Liver (tissue), 9 donors: ENCODE data around the gene EXOSC6. TPM values are rescaled to one million over a fixed set of nuclear protein-coding genes. Genes with fewer than 3 reads are reported as not detected.

Experiments
- DNase-seq: peaks from one replicate; pipeline ENCODE4 v3.0.0-alpha.2; 2017; ENCODE audit warnings: low spot score
- H3K27ac ChIP-seq, 2 donors: one replicate each; pipeline ENCODE4 v1.7.0; 2013; ENCODE audit warnings: inconsistent platforms in 2 of 2, low read length in 2 of 2, control low read depth in 1 of 2, low read depth in 1 of 2, mild to moderate bottlenecking in 1 of 2
- H3K27me3 ChIP-seq, 4 donors: one replicate each; pipeline versions ENCODE4 v1.6.1 to v1.7.0; 2013; ENCODE audit warnings: low read length in 3 of 4, inconsistent platforms in 1 of 4, mild to moderate bottlenecking in 1 of 4, moderate library complexity in 1 of 4; ENCODE audit not compliant: control insufficient read depth in 4 of 4, insufficient read depth in 4 of 4
- H3K36me3 ChIP-seq, 4 donors: one replicate each; pipeline versions ENCODE4 v1.6.1 to v1.7.0; 2013; ENCODE audit warnings: low read length in 3 of 4, mild to moderate bottlenecking in 3 of 4, low read depth in 1 of 4, moderate library complexity in 1 of 4; ENCODE audit not compliant: control insufficient read depth in 4 of 4, insufficient read depth in 3 of 4
- H3K4me1 ChIP-seq, 4 donors: one replicate each; pipeline versions ENCODE4 v1.6.1 to v1.7.0; 2013; ENCODE audit warnings: low read length in 3 of 4, mild to moderate bottlenecking in 3 of 4, moderate library complexity in 1 of 4; ENCODE audit not compliant: control insufficient read depth in 4 of 4, insufficient read depth in 4 of 4
- H3K4me3 ChIP-seq, 3 donors: one replicate each; pipeline versions ENCODE4 v1.6.1 to v1.7.0; 2013; ENCODE audit warnings: low read length in 3 of 3, control low read depth in 1 of 3, low read depth in 1 of 3, mild to moderate bottlenecking in 1 of 3
- H3K9ac ChIP-seq, 2 donors: one replicate each; pipeline ENCODE4 v1.7.0; 2013; ENCODE audit warnings: low read length in 2 of 2, mild to moderate bottlenecking in 2 of 2, moderate library complexity in 2 of 2, control low read depth in 1 of 2, low read depth in 1 of 2
- H3K9me3 ChIP-seq, 4 donors: one replicate each; pipeline versions ENCODE4 v1.6.1 to v1.7.0; 2013; ENCODE audit warnings: low read length in 3 of 4; ENCODE audit not compliant: control insufficient read depth in 4 of 4
- EGR1 ChIP-seq, 2 donors: IDR thresholded peaks; 2 replicates each; pipeline ENCODE4 v1.6.1; 2016 to 2018; ENCODE audit warnings: antibody characterized with exemption in 2 of 2, low read depth in 2 of 2
- FOXA1 ChIP-seq: IDR thresholded peaks from 2 replicates; pipeline ENCODE4 v1.6.1; 2016; ENCODE audit warnings: antibody characterized with exemption
- FOXA2 ChIP-seq: IDR thresholded peaks from 2 replicates; pipeline ENCODE4 v1.6.1; 2016; ENCODE audit warnings: antibody characterized with exemption
- GABPA ChIP-seq, 2 donors: IDR thresholded peaks in 1 of 2; conservative IDR thresholded peaks in 1 of 2; 2 replicates each; pipeline ENCODE4 v1.6.1; 2016; ENCODE audit warnings: antibody characterized with exemption in 2 of 2, mild to moderate bottlenecking in 1 of 2, moderate library complexity in 1 of 2
- HNF4A ChIP-seq, 2 donors: conservative IDR thresholded peaks; 2 replicates each; pipeline ENCODE4 v1.6.1; 2016; ENCODE audit warnings: antibody characterized with exemption in 2 of 2, mild to moderate bottlenecking in 2 of 2
- HNF4G ChIP-seq: IDR thresholded peaks from 2 replicates; pipeline ENCODE4 v1.6.1; 2016; ENCODE audit warnings: antibody characterized with exemption
- JUND ChIP-seq, 2 donors: IDR thresholded peaks; 2 replicates each; pipeline ENCODE4 v1.6.1; 2016; ENCODE audit warnings: antibody characterized with exemption in 2 of 2
- NR2F2 ChIP-seq: IDR thresholded peaks from 2 replicates; pipeline ENCODE4 v1.6.1; 2016; ENCODE audit warnings: antibody characterized with exemption
- RAD21 ChIP-seq, 2 donors: IDR thresholded peaks; 2 replicates each; pipeline ENCODE4 v1.6.1; 2016; ENCODE audit warnings: antibody characterized with exemption in 2 of 2, mild to moderate bottlenecking in 2 of 2
- RXRA ChIP-seq, 2 donors: IDR thresholded peaks; 2 replicates each; pipeline ENCODE4 v1.6.1; 2017 to 2018; ENCODE audit warnings: antibody characterized with exemption in 2 of 2, mild to moderate bottlenecking in 1 of 2
- SP1 ChIP-seq: IDR thresholded peaks from 2 replicates; pipeline ENCODE4 v1.6.1; 2018; ENCODE audit warnings: antibody characterized with exemption, mild to moderate bottlenecking
- YY1 ChIP-seq: IDR thresholded peaks from 2 replicates; pipeline ENCODE4 v1.6.1; 2016; ENCODE audit warnings: antibody characterized with exemption, mild to moderate bottlenecking
- WGBS: extraction: QIAGEN DNeasy Blood & Tissue Kit; methylation state at CpG from one replicate; pipeline ENCODE4 v1.1.7; 2013; 5-methylcytosine and 5-hydroxymethylcytosine counted together
- polyA plus RNA-seq, 2 donors: library from polyadenylated mRNA; stranded (reverse) in 1 of 2; unstranded in 1 of 2; fragments of 200-250 nt in 1 of 2; fragments of >200 nt in 1 of 2; fragmentation: Nextera tagmentation in 1 of 2; extraction: Ambion mirVana in 1 of 2; gene quantifications; one replicate each; pipeline versions ENCODE4 v1.2.1 to v1.2.3, GENCODE V29; 2013 to 2015
- total RNA-seq, 2 donors: library from RNA; depleted of rRNA; stranded (reverse); fragments of >200 nt; gene quantifications; one replicate each; pipeline ENCODE4 v1.2.3, GENCODE V29; 2014
- TF ChIP-seq, protein P1 (sequence below): IDR thresholded peaks from 2 replicates; pipeline ENCODE4 v1.6.1; 2016; ENCODE audit warnings: antibody characterized with exemption
- TF ChIP-seq, protein P2 (sequence below): fragments of 150-350 bp; IDR thresholded peaks from 2 replicates; pipeline ENCODE4 v1.5.1; 2017; ENCODE audit warnings: improper control_type of control experiment, low read depth, low read length; ENCODE audit not compliant: missing input control
- TF ChIP-seq, protein P3 (sequence below): IDR thresholded peaks from 2 replicates; pipeline ENCODE4 v1.6.1; 2016; ENCODE audit warnings: antibody characterized with exemption
- TF ChIP-seq, protein P4 (sequence below): IDR thresholded peaks from 2 replicates; pipeline ENCODE4 v1.6.1; 2016; ENCODE audit warnings: antibody characterized with exemption, mild to moderate bottlenecking
- TF ChIP-seq, protein P5 (sequence below): IDR thresholded peaks from 2 replicates; pipeline ENCODE4 v1.6.1; 2016; ENCODE audit warnings: antibody characterized with exemption
- donor health status: healthy.
- donor health status: healthy.
- donor health status: healthy.
- donor health status: healthy.
- donor health status: healthy.

The EXOSC6 gene
- total RNA-seq, result 10 to 100 TPM; 13.1 to 16.4 TPM
- 1 to 10 TPM; 3.7 to 4.9 TPM for polyA plus RNA-seq

DNA sequence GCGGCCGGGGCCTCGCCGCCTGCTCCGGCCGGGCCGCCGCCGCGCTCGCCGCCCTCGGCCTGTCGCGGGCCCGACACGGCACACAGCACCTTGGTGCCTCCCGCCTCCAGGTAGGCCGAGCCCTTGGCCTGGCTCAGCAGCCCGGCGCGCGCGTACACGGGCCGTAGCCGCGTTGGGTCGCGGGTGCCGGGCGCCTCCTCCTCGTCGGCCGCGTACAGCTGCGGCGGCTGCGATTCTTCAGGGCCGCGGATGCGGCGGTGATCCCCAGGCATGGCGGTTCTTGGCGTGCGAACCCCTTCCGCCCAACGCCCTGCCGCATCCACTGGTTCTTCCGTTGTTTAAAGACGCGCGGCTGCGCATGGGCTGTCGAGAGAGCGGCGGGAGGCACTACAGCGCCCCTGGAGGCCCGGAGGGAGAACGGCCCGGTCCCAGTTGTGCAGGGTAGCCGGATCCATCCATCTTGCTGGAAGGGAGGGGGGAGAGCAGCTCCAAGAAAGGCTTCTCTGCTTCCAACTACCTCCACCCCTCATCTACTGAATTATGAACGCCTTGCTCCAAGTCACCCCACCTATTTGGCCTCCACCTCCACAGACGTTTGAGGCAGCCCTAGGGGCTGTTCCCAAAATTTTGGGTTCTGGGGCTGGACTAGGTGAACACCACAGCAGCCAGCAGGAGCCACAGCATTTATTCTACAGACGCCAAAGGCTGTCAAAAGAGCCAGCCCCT lies at the start of gene EXOSC6:
Gene EXOSC6, minus strand, starts transcription at position 312 of the 726 bp plus-strand sequence. Its CDS starts 40 bp downstream, at position 272.
- Histone ChIP-seq H3K27me3 (no peaks in the 10 kb centered on the region), H3K4me3 (peak within 1 kb of the TSS; percentile 49 to 97 (median 84)), H3K36me3 (peaks cover 26 to 44% (median 30%) of the 10 kb centered on the region in 4 donors), H3K27ac (peak within 1 kb of the TSS; percentile 78 to 88), H3K4me1 (peaks cover 6 to 16% (median 13%) of the 10 kb centered on the region in 4 donors), H3K9me3 (no peaks in the 10 kb centered on the region), H3K9ac (peak within 1 kb of the TSS; percentile 66 to 71)
- WGBS, result 2% methylated on average over 65 of the region's 65 CpGs
- peak; percentile 93 for DNase-seq
- TF ChIP-seq, protein P1, sequence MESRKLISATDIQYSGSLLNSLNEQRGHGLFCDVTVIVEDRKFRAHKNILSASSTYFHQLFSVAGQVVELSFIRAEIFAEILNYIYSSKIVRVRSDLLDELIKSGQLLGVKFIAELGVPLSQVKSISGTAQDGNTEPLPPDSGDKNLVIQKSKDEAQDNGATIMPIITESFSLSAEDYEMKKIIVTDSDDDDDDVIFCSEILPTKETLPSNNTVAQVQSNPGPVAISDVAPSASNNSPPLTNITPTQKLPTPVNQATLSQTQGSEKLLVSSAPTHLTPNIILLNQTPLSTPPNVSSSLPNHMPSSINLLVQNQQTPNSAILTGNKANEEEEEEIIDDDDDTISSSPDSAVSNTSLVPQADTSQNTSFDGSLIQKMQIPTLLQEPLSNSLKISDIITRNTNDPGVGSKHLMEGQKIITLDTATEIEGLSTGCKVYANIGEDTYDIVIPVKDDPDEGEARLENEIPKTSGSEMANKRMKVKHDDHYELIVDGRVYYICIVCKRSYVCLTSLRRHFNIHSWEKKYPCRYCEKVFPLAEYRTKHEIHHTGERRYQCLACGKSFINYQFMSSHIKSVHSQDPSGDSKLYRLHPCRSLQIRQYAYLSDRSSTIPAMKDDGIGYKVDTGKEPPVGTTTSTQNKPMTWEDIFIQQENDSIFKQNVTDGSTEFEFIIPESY, result peak; percentile 59
- TF ChIP-seq, protein P2, sequence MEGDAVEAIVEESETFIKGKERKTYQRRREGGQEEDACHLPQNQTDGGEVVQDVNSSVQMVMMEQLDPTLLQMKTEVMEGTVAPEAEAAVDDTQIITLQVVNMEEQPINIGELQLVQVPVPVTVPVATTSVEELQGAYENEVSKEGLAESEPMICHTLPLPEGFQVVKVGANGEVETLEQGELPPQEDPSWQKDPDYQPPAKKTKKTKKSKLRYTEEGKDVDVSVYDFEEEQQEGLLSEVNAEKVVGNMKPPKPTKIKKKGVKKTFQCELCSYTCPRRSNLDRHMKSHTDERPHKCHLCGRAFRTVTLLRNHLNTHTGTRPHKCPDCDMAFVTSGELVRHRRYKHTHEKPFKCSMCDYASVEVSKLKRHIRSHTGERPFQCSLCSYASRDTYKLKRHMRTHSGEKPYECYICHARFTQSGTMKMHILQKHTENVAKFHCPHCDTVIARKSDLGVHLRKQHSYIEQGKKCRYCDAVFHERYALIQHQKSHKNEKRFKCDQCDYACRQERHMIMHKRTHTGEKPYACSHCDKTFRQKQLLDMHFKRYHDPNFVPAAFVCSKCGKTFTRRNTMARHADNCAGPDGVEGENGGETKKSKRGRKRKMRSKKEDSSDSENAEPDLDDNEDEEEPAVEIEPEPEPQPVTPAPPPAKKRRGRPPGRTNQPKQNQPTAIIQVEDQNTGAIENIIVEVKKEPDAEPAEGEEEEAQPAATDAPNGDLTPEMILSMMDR, result peak; percentile 96
- TF ChIP-seq, protein P3, sequence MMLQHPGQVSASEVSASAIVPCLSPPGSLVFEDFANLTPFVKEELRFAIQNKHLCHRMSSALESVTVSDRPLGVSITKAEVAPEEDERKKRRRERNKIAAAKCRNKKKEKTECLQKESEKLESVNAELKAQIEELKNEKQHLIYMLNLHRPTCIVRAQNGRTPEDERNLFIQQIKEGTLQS, result no peak
- TF ChIP-seq FOXA2 (no peak), SP1 (peak; percentile 34), RAD21 (IDR thresholded peaks at IDR 0.05) (peak; percentile 59 to 72), GABPA (IDR thresholded peaks at IDR 0.05 in 1 of 2, conservative IDR thresholded peaks at IDR 0.05 in 1 of 2) (peak in 1 of 2 donors; percentile 87), HNF4A (conservative IDR thresholded peaks at IDR 0.05) (peak in 1 of 2 donors; percentile 3), FOXA1 (no peak), YY1 (peak; percentile 94), RXRA (IDR thresholded peaks at IDR 0.05) (peak in 1 of 2 donors; percentile 22)
- TF ChIP-seq, protein P4, sequence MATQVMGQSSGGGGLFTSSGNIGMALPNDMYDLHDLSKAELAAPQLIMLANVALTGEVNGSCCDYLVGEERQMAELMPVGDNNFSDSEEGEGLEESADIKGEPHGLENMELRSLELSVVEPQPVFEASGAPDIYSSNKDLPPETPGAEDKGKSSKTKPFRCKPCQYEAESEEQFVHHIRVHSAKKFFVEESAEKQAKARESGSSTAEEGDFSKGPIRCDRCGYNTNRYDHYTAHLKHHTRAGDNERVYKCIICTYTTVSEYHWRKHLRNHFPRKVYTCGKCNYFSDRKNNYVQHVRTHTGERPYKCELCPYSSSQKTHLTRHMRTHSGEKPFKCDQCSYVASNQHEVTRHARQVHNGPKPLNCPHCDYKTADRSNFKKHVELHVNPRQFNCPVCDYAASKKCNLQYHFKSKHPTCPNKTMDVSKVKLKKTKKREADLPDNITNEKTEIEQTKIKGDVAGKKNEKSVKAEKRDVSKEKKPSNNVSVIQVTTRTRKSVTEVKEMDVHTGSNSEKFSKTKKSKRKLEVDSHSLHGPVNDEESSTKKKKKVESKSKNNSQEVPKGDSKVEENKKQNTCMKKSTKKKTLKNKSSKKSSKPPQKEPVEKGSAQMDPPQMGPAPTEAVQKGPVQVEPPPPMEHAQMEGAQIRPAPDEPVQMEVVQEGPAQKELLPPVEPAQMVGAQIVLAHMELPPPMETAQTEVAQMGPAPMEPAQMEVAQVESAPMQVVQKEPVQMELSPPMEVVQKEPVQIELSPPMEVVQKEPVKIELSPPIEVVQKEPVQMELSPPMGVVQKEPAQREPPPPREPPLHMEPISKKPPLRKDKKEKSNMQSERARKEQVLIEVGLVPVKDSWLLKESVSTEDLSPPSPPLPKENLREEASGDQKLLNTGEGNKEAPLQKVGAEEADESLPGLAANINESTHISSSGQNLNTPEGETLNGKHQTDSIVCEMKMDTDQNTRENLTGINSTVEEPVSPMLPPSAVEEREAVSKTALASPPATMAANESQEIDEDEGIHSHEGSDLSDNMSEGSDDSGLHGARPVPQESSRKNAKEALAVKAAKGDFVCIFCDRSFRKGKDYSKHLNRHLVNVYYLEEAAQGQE, result no peak
- TF ChIP-seq, protein P5, sequence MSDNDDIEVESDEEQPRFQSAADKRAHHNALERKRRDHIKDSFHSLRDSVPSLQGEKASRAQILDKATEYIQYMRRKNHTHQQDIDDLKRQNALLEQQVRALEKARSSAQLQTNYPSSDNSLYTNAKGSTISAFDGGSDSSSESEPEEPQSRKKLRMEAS, result peak; percentile 56

DNA sequence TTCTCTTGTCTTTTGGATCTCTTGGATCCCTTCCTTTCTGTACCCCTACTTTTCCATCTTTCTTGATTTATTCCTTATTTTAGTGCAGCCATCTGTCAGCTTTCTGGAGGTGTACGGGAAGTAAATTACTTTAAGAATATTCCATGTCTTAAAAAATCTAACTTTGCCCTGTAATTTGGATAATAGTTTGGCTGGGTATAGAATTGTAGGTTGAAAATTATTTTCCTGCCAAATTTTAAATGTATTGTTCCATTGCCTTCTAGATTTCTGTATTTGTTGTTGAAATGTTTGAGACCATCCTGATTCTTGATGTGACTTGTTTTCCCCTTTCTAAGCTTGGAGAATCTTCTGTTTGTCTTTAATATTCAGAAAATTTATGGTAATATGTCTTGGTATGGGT lies 49.4 kb upstream of the EXOSC6 start:
- 100% methylated on average over 1 of the region's 1 CpG for WGBS
- no peaks in the 10 kb centered on the region for H3K27me3 ChIP-seq
- H3K27ac ChIP-seq, result no peak overlapping the region
- H3K9ac ChIP-seq, result no peak overlapping the region
- no peak overlapping the region for H3K4me3 ChIP-seq
- H3K9me3 ChIP-seq, result no peaks in the 10 kb centered on the region
- TF ChIP-seq, protein P2, result no peak
- TF ChIP-seq FOXA2 (no peak), GABPA (IDR thresholded peaks at IDR 0.05 in 1 of 2, conservative IDR thresholded peaks at IDR 0.05 in 1 of 2) (no peak), FOXA1 (no peak), EGR1 (IDR thresholded peaks at IDR 0.05; ENCODE audit: low read depth in 2 of 2) (no peak), SP1 (no peak), RAD21 (IDR thresholded peaks at IDR 0.05) (no peak), HNF4G (no peak), RXRA (IDR thresholded peaks at IDR 0.05) (no peak), YY1 (no peak), NR2F2 (no peak), JUND (IDR thresholded peaks at IDR 0.05) (no peak)
- TF ChIP-seq, protein P1, result no peak
- TF ChIP-seq, protein P3, result no peak
- H3K36me3 ChIP-seq, result peaks cover 0 to 9% (median 2%) of the 10 kb centered on the region in 4 donors
- no peak for DNase-seq
- peaks cover 3 to 11% (median 3%) of the 10 kb centered on the region in 4 donors for H3K4me1 ChIP-seq
